Endodermal cell (in vitro differentiated cells): ENCODE measurements around the gene HADHB. TPM values are rescaled to one million over a fixed set of nuclear protein-coding genes. Genes with fewer than 3 reads are reported as not detected.

Experiments
- DNase-seq: peaks from one replicate; pipeline ENCODE4 v3.0.0-alpha.2; 2017
- H3K27ac ChIP-seq: 2 replicates; pipeline ENCODE4 v1.5.1; 2013; ENCODE audit warnings: mild to moderate bottlenecking, low read depth, low read length, moderate library complexity
- H3K27me3 ChIP-seq: 2 replicates; pipeline ENCODE4 v1.6.1; 2013; ENCODE audit warnings: mild to moderate bottlenecking, low read length, moderate library complexity; ENCODE audit not compliant: insufficient read depth, control insufficient read depth, poor library complexity, severe bottlenecking
- H3K36me3 ChIP-seq: 2 replicates; pipeline ENCODE4 v1.7.0; 2013; ENCODE audit warnings: mild to moderate bottlenecking, low read length, moderate library complexity; ENCODE audit not compliant: control insufficient read depth, insufficient read depth
- H3K4me1 ChIP-seq: one replicate; pipeline ENCODE4 v1.7.0; 2013; ENCODE audit warnings: low read length; ENCODE audit not compliant: control insufficient read depth, insufficient read depth
- H3K4me3 ChIP-seq: 2 replicates; pipeline ENCODE4 v1.5.1; 2013; ENCODE audit warnings: mild to moderate bottlenecking, low read length, moderate library complexity
- H3K9ac ChIP-seq: 2 replicates; pipeline ENCODE4 v1.6.1; 2013; ENCODE audit warnings: mild to moderate bottlenecking, low read length, moderate library complexity; ENCODE audit not compliant: poor library complexity, severe bottlenecking; ENCODE audit errors: extremely low read depth
- H3K9me3 ChIP-seq: 2 replicates; pipeline ENCODE4 v1.6.1; 2013; ENCODE audit warnings: mild to moderate bottlenecking, low read length, moderate library complexity; ENCODE audit not compliant: control insufficient read depth
- H3K27ac Mint-ChIP-seq: 2 replicates; pipeline ENCODE4 v1.8.0; 2020; ENCODE audit warnings: mixed read lengths
- H3K27me3 Mint-ChIP-seq: 2 replicates; pipeline ENCODE4 v1.8.0; 2021; ENCODE audit warnings: mild to moderate bottlenecking, mixed read lengths; ENCODE audit not compliant: insufficient read depth
- H3K36me3 Mint-ChIP-seq: 2 replicates; pipeline ENCODE4 v1.8.0; 2020; ENCODE audit warnings: low read depth, mixed read lengths
- H3K4me1 Mint-ChIP-seq: 2 replicates; pipeline ENCODE4 v1.8.0; 2020; ENCODE audit warnings: mixed read lengths
- H3K4me3 Mint-ChIP-seq: 2 replicates; pipeline ENCODE4 v1.8.0; 2020; ENCODE audit warnings: mild to moderate bottlenecking, moderate library complexity, mixed read lengths
- H3K9me3 Mint-ChIP-seq: 2 replicates; pipeline ENCODE4 v1.8.0; 2020; ENCODE audit warnings: mild to moderate bottlenecking, mixed read lengths
- CTCF ChIP-seq: fragments of 200-600 bp; sonication (generic); conservative IDR thresholded peaks from 2 replicates; pipeline ENCODE4 v1.5.0; 2021; ENCODE audit warnings: antibody characterized with exemption, mild to moderate bottlenecking
- WGBS, 2 experiments: methylation state at CpG; one replicate each; pipeline versions ENCODE4 v1.1.5 to v1.1.7; 2013; ENCODE audit warnings: missing lambda C conversion rate in 2 of 2, mixed read lengths in 1 of 2; ENCODE audit not compliant: insufficient coverage in 1 of 2, insufficient read length in 1 of 2; 5-methylcytosine and 5-hydroxymethylcytosine counted together
- total RNA-seq, 2 donors: library from RNA; stranded (reverse); fragmentation: NEBNext Ultra II Directional in 1 of 2; extraction: Animal tissue kit (Norgen Biotek cat#: 25700) in 1 of 2; gene quantifications; 2 replicates in 1 of 2; 3 replicates in 1 of 2; pipeline ENCODE4 v1.2.1, GENCODE V29; 2021

Gene HADHB
- total RNA-seq, 2 donors from 2014 or later: 37.8 to 41.0 TPM

- Histone ChIP-seq H3K9me3 (no peaks in the 10 kb centered on the region), H3K4me1 (no peaks in the 10 kb centered on the region), H3K4me3 (no peak overlapping the region), H3K27ac (no peak overlapping the region), H3K9ac (no peak overlapping the region), H3K36me3 (peaks cover 20% of the 10 kb centered on the region), H3K27me3 (no peaks in the 10 kb centered on the region)
- H3K36me3 Mint-ChIP-seq: peaks cover 19% of the 10 kb centered on the region
- no peak for DNase-seq
- no peak overlapping the region for H3K27ac Mint-ChIP-seq
- no peak for TF ChIP-seq CTCF
- H3K9me3 Mint-ChIP-seq: no peaks in the 10 kb centered on the region
- H3K27me3 Mint-ChIP-seq: no peaks in the 10 kb centered on the region
- no peaks in the 10 kb centered on the region for H3K4me1 Mint-ChIP-seq
- H3K4me3 Mint-ChIP-seq: no peak overlapping the region
Measured at GRCh38 chr2:26270373-26270772, 25.6 kb downstream of the HADHB start.

GRCh38 chr2:26273501-26273900 is 28.8 kb downstream of the HADHB start:
- no peak for DNase-seq
- no peak overlapping the region for H3K27ac Mint-ChIP-seq
- no peaks in the 10 kb centered on the region for H3K9me3 ChIP-seq
- WGBS, 2 experiments: 94% methylated on average over 2 of the region's 2 CpGs; no CpG with 5 or more reads in 1 of the 2 experiments
- TF ChIP-seq CTCF: no peak
- no peaks in the 10 kb centered on the region for H3K9me3 Mint-ChIP-seq
- H3K4me3 ChIP-seq: no peak overlapping the region
- no peak overlapping the region for H3K4me3 Mint-ChIP-seq
- peaks cover 12% of the 10 kb centered on the region for H3K36me3 Mint-ChIP-seq
- H3K4me1 ChIP-seq: no peaks in the 10 kb centered on the region
- H3K27ac ChIP-seq: no peak overlapping the region
- H3K36me3 ChIP-seq: peaks cover 28% of the 10 kb centered on the region
- no peaks in the 10 kb centered on the region for H3K4me1 Mint-ChIP-seq
- H3K9ac ChIP-seq: no peak overlapping the region
- H3K27me3 Mint-ChIP-seq: no peaks in the 10 kb centered on the region
- no peaks in the 10 kb centered on the region for H3K27me3 ChIP-seq

- H3K36me3 Mint-ChIP-seq: peaks cover 17% of the 10 kb centered on the region
- no peaks in the 10 kb centered on the region for H3K9me3 Mint-ChIP-seq
- DNase-seq: no peak
- Histone ChIP-seq H3K36me3 (peaks cover 33% of the 10 kb centered on the region), H3K27ac (no peak overlapping the region), H3K9ac (no peak overlapping the region), H3K27me3 (no peaks in the 10 kb centered on the region), H3K9me3 (no peaks in the 10 kb centered on the region), H3K4me3 (no peak overlapping the region), H3K4me1 (no peaks in the 10 kb centered on the region)
- no peak overlapping the region for H3K27ac Mint-ChIP-seq
- TF ChIP-seq CTCF: no peak
- H3K4me1 Mint-ChIP-seq: no peaks in the 10 kb centered on the region
- whole genome bisulfite sequencing, 2 experiments: 92 to 93% methylated on average over 5 of the region's 5 CpGs
- no peaks in the 10 kb centered on the region for H3K27me3 Mint-ChIP-seq
- no peak overlapping the region for H3K4me3 Mint-ChIP-seq
Measured at GRCh38 chr2:26274058-26274613, 29.4 kb downstream of the HADHB start.
